Fibroblast of pulmonary artery (primary cell): Measurements from ENCODE around the gene ELK4.

Experiments used
- DNase-seq: peaks from one replicate; pipeline ENCODE4 v3.0.0-alpha.2; 2010; ENCODE audit warnings: low read depth
- H3K4me3 ChIP-seq: replicated peaks from 2 replicates; pipeline ENCODE4 v1.5.1; 2011; ENCODE audit warnings: low read depth, mild to moderate bottlenecking, control low read depth, low read length, moderate library complexity
- TF ChIP-seq, protein P1 (sequence below): IDR thresholded peaks from 2 replicates; pipeline ENCODE4 v1.5.1; 2011; ENCODE audit warnings: mild to moderate bottlenecking, control low read depth, low read length, inconsistent platforms; ENCODE audit errors: missing control alignments

Gene ELK4

GRCh38 chr1:205570173-205570501 lies 61.7 kb downstream of the ELK4 start:
- DNase-seq = no peak
- TF ChIP-seq, protein P1, sequence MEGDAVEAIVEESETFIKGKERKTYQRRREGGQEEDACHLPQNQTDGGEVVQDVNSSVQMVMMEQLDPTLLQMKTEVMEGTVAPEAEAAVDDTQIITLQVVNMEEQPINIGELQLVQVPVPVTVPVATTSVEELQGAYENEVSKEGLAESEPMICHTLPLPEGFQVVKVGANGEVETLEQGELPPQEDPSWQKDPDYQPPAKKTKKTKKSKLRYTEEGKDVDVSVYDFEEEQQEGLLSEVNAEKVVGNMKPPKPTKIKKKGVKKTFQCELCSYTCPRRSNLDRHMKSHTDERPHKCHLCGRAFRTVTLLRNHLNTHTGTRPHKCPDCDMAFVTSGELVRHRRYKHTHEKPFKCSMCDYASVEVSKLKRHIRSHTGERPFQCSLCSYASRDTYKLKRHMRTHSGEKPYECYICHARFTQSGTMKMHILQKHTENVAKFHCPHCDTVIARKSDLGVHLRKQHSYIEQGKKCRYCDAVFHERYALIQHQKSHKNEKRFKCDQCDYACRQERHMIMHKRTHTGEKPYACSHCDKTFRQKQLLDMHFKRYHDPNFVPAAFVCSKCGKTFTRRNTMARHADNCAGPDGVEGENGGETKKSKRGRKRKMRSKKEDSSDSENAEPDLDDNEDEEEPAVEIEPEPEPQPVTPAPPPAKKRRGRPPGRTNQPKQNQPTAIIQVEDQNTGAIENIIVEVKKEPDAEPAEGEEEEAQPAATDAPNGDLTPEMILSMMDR = no peak
- no peak overlapping the region for H3K4me3 ChIP-seq

- no peak overlapping the region for H3K4me3 ChIP-seq
- TF ChIP-seq, protein P1 = no peak
- DNase-seq = no peak
These were observed 62.2 kb downstream of the ELK4 start for GRCh38 chr1:205569411-205570172.

DNA sequence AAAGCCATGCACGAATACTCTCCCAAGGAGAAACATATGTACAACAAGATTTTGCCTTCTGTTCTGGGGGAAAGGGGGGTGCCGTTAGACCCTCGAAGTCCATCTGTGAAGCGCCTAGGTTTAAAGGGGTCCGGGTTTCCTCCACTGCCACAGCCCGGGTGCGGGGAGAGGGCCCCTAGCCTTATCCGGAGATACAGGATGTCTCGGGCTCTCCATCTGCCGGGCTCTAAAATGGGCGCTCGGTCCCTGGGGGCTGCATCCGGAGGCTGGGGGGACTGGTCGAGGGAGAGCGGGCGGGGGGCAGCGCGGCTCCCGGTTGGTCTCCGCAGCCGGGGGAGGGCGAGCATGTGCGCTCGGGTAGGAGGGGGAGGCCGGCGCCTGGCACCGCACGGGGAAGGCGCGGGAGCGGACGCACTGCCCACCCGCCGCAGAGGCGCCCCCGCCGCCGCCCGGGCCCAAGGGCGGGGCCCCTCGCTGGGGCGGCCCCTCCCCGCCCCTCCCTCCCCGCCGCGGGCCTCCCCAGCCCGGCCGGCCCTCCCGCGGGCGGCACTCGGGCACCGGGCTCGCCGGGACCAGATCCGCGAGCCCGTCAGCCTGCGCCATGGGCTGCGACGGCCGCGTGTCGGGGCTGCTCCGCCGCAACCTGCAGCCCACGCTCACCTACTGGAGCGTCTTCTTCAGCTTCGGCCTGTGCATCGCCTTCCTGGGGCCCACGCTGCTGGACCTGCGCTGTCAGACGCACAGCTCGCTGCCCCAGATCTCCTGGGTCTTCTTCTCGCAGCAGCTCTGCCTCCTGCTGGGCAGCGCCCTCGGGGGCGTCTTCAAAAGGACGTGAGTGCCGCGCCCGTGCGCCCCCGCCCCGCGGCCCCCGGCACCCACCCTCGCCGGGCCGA lies 63.1 kb downstream of the ELK4 start:
- TF ChIP-seq, protein P1 = peak; percentile 15
- H3K4me3 ChIP-seq = no peak overlapping the region
- DNase-seq = no peak

DNA sequence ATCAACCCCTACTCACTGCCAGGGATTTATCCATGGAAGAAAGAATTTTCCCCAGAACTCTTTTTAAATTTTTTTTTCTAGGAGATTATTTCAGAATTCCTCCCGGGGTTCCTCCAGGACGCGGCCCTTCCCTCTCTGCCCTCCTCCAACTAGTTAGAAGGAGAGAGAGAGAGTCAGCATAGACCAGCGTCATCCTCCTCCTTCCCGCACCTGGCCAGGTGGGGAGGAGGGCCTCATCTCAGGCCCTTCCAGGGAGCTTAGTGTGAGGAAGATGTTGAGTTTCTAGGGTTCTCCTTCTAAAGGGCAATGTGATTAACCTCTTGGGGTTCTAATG lies 63.7 kb downstream of the ELK4 start:
- no peak overlapping the region for H3K4me3 ChIP-seq
- DNase-seq = no peak

DNA sequence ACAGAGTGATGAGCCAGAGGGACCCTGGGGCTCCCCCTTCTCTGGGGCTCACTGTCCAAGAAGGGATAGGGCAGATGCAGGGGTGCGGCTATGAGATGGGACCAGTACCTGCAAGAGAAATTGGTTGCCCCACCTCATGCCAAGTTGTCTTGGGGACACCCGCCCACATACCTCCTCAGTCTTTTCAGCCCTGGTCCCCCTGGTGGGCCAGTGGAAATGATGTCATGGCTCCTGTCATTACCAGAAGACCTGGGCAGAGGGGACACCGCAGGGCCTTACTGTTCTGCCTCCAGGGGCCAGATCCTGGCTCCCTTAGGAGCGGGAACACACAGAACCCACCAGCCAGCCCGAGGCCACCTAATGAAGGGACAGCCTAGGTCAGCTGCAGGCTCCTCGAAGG lies 64.1 kb downstream of the ELK4 start:
- DNase-seq = no peak
- no peak overlapping the region for H3K4me3 ChIP-seq
- TF ChIP-seq, protein P1 = no peak

More for the DNA sequence above, 63.7 kb downstream of the ELK4 start:
- TF ChIP-seq, protein P1 = no peak

- H3K4me3 ChIP-seq = no peak overlapping the region
These were observed 66.0 kb downstream of the ELK4 start for GRCh38 chr1:205565799-205566198.

More at GRCh38 chr1:205565799-205566198, 66.0 kb downstream of the ELK4 start:
- DNase-seq = no peak
- TF ChIP-seq, protein P1 = no peak
